NCI-H1436 treated with DMSO at 0.1 percent for 48 hours (cell line): ENCODE results near the gene LIN37.
"Not testable (repeated sequence)": the region's sequence is repeated elsewhere in the genome, so short reads cannot be mapped to it uniquely, and the experiment has no call there.

Experiments
- DNase-seq: peaks from one replicate; lab custom pipeline; 2025; lab: John Stamatoyannopoulos, UW

The LIN37 gene

GRCh38 chr19:35719402-35720162, 28.8 kb upstream of the LIN37 start:
- DNase-seq, result no peak

- no peak for DNase-seq
Measured at GRCh38 chr19:35720163-35720524, 28.2 kb upstream of the LIN37 start.

GRCh38 chr19:35720648-35721047, 27.7 kb upstream of the LIN37 start:
- DNase-seq, result no peak

GRCh38 chr19:35721374-35721773, 27.0 kb upstream of the LIN37 start:
- DNase-seq, result no peak

- DNase-seq, result no peak
Measured at GRCh38 chr19:35722461-35722860, 25.9 kb upstream of the LIN37 start.

- no peak for DNase-seq
Measured at GRCh38 chr19:35722897-35723296, 25.5 kb upstream of the LIN37 start.

GRCh38 chr19:35723671-35724070, 24.7 kb upstream of the LIN37 start:
- DNase-seq, result no peak

- not testable (repeated sequence) for DNase-seq
Measured at GRCh38 chr19:35724132-35724531, 24.2 kb upstream of the LIN37 start.

- no peak for DNase-seq
Measured at GRCh38 chr19:35724560-35724959, 23.8 kb upstream of the LIN37 start.

GRCh38 chr19:35725216-35725861, 23.0 kb upstream of the LIN37 start:
- DNase-seq, result no peak

GRCh38 chr19:35727053-35727955, 21.1 kb upstream of the LIN37 start:
- no peak for DNase-seq

- DNase-seq, result no peak
Measured at GRCh38 chr19:35727956-35728706, 20.2 kb upstream of the LIN37 start.

- DNase-seq, result no peak
Measured at GRCh38 chr19:35729021-35729420, 19.4 kb upstream of the LIN37 start.

- DNase-seq, result no peak
Measured at GRCh38 chr19:35729763-35730162, 18.6 kb upstream of the LIN37 start.

- DNase-seq, result no peak
Measured at GRCh38 chr19:35730326-35730725, 18.1 kb upstream of the LIN37 start.

- DNase-seq, result no peak
Measured at GRCh38 chr19:35731353-35731752, 17.0 kb upstream of the LIN37 start.

- no peak for DNase-seq
Measured at GRCh38 chr19:35731779-35732405, 16.5 kb upstream of the LIN37 start.

- no peak for DNase-seq
Measured at GRCh38 chr19:35732540-35733179, 15.7 kb upstream of the LIN37 start.

- no peak for DNase-seq
Measured at GRCh38 chr19:35733180-35734125, 14.9 kb upstream of the LIN37 start.

GRCh38 chr19:35734273-35734672, 14.1 kb upstream of the LIN37 start:
- no peak for DNase-seq
